HG03025 (cell line): ENCODE data around the gene DCST2.
"Not testable (repeated sequence)": the region's sequence is repeated elsewhere in the genome, so short reads cannot be mapped to it uniquely, and the experiment has no call there.

Experiments used
- ATAC-seq: cut with Tn5 transposase; IDR thresholded peaks from one replicate; pipeline ENCODE4 v1.9.1; 2021; ENCODE audit warnings: mild to moderate bottlenecking, moderate library complexity; ENCODE audit not compliant: unreplicated experiment, low FRiP score

The DCST2 gene

DNA sequence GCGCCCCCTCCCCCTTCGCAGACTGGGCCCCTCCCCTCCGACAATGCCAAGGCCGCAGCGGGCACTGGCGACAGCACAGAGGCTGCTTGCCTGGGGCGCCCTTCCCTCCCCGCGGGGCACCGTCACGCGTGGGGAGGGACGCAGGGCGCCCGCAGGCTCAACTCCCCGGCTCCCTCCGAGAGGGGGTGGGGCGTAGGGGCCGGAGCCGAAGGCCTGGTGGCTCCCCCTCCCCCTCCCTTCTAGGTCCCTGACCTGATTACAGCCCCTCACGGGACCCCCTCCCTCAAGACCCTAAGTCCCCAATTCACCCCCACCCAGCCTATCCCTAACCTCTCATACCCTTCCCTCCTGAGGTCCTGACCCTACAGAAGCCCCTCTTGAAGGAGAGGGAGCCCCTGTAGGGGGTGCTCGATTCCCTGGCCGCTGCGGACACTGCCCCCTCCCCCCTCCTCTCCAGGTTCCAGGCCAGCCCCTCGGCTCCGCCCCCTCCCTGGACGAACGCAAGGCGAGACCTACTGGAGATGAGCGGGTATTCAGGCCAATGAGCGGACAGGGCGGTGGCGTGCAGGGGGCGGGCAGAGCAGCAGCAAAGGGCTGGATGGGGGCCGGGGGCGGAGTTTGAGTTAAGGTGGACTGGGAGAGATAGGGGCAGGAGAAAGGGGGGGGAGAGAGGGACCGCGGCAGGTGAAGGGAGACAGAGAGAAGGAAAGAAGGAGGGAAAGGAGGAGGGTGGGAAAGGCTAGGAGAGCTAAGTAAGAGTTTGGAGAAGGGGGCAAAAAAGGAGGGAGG, 31.7 kb downstream of the DCST2 start:
- no peak for ATAC-seq

DNA sequence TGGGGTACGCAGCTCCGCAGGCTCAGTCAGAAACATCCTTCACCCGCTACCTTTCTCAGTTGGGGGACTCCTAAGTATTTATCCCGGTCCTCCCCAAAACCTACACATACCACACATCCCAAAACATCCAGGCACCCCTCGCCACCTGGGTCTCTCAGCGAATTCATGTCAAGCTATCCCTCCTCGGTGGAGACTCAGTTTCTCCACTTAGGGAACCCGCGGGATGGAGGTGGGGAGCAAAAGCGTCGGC, 32.2 kb downstream of the DCST2 start:
- ATAC-seq = no peak

DNA sequence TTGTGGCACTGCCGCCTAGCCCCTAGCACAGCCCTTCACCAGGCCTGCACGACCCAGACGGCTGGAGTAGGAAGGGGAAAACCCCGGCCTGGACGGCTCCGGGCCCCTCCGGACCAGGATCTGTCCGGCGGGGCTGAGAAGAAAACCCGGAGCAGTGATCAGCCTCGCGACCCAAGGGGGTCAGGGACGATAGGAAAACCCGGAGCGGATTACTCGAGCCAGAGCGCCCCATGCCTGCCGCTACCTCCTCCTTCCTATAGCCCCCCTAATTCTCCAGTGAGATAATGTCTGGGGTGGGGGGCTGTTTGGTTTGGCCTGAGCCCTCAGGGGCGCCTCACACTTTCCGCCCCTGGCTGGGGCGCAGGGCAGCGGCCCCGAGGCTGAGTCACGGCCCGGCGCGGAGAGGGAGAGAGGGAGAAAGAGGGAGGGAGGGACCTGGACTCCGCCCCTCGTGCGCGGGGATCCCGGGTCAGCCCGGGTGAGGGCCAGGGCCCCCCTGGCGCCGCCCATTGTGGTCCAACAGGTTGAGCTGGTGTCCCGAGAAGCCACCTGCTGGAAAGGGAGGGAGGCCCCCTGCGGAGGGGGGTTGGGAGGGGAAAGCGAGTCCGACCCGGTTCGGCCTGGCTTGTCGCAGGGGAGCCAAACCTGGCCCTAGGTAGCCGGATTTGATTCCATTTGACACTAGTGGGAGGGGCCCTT, 32.7 kb downstream of the DCST2 start:
- ATAC-seq = no peak

DNA sequence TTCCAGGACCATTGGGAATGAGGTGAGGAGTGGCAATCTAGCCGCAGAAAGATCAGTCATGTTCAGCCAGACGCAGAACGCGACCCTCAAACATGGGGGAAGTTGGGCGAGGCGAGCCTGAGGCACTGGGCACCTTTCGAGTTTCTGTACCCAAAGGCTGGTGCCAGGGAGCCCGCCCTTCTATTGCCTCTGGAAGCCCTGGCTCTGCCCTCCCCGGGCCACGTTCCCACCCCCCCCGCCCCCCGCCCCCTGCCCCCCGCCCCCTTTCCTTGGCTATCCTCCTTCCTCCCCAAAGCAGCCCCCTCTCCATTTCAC, 33.2 kb downstream of the DCST2 start:
- ATAC-seq = no peak

DNA sequence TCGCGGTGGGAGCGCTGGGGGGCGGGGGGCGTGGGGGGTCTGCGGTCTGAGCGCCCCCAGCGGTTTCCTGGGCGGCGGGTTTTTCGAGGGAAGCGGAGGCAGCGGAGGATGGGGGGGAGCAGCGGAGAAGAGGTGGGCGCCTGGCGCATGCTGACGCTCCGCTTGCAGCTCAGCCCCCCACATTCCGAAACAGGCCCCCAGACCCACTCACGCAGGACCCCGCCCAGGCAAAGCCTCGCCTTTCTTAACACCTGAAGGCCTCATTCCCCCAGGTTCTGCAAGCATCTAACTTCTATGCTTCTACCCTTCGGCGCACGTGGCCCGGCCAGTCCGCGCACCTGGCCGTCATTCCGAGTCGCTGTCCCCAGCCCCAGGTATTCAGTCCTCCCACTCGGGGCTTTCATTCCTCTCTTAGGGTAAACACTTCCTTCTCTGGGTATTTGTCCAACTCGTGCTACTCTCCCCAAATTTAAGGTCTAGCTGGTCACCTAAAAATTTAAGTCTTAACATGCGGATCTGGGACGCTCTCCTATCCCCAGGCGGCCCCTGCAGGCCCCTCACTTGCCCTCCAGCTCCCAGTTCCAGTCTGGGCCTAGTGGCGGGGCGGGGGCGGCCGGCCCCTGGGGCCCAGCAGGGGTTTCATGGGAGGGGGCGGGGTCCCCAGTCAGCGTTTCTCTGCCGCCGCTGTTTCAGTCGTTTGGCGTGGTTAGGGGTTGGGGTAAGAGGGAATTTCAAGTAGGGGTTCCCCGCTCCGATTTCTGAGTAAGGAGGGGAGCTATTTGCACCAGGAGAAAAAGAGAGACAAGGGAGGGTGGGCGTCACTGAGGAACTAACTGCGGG, 33.8 kb downstream of the DCST2 start:
- no peak for ATAC-seq

DNA sequence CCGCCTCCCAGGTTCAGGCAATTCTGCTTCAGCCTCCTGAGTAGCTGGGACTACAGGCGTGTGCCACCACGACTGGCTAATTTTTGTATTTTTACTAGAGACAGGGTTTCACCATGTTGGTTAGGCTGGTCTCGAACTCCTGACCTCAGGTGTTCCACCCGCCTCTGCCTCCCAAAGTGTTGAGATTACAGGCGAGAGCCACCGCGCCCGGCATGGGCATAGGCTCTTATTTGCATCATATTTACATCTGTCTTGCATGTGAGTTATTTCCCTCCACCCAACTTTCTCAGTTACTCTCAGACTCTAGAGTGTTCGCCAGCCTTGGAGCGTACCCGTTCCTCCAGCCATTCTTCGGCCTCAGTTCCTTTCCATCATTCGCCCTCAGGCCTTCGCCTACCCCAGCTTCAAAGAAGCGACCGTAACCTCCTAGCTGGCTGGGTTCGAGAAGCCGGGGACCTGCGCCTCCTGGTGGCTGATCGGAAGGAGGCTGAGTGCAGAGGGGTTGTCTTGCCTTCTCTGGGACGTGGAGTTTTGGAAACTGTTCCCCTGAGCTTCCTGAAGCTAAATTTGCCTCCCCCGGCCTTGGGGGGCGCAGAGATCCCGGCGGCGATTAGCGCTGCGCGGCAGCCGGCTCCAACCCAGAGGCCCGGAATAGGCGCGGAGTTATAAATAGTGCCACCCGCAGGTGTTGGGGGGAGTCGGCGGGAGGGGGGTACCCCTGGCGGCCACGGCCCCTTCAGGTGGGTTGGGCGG, 34.6 kb downstream of the DCST2 start:
- ATAC-seq = no peak

DNA sequence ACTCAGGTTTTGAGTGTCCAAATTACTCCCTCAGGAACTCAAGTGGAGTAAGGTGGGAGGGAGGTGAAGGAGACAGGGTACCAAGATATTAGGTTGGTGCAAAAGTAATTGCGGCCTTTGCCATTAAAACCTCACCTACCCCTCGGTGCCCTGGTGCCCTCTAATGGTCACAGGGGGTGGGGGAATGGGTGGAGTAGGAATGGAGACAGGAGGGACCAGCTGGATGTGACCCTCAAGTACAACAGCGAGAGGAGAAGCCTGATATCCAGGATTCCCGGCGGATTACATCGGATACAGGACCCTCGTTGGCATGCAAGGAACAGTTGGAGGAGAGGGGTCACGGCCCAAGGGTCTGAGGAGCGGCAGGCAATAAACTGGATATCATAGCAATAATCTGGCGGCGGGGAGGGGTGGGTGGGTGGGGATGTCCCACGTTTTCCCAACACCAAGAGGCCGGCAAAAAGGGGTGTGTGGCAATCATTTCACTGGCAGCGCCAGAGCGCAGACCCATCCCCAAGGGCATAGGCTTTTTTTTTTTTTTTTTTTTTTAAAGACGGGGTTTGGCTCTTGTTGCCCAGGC, 35.3 kb downstream of the DCST2 start:
- ATAC-seq = no peak

DNA sequence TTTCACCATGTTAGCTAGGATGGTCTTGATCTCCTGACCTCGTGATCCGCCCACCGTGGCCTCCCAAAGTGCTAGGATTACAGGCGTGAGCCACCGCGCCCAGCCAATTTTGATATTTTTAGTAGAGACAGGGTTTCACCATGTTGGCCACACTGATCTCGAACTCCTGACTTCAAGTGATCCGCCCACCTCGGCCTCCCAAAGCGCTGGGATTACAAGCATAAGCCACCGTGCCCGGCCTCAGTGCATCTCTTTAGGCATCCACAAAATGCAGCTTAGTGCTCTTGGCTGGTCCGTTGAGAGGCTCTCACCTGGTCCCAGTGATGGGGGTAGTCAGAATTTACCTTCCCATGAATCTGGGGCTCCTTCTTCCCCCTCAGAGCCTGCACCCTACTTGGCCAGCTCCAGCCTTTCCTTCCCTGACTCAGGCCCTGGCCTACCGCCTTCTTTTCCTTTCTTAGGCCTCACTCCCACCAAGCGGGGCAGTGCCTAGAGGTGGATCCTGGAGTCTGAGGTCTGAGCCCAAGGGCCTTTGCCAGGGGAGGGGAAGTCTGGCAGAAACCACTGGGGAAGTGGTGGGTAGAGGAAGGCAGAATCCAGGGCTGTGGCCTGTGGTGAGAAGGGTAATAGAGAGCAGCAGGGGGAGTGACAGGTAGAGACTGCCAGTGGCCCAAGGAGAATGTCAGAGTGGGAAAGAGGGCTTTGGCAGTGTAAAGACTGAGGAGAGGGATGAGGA, 36.4 kb downstream of the DCST2 start:
- no peak for ATAC-seq

DNA sequence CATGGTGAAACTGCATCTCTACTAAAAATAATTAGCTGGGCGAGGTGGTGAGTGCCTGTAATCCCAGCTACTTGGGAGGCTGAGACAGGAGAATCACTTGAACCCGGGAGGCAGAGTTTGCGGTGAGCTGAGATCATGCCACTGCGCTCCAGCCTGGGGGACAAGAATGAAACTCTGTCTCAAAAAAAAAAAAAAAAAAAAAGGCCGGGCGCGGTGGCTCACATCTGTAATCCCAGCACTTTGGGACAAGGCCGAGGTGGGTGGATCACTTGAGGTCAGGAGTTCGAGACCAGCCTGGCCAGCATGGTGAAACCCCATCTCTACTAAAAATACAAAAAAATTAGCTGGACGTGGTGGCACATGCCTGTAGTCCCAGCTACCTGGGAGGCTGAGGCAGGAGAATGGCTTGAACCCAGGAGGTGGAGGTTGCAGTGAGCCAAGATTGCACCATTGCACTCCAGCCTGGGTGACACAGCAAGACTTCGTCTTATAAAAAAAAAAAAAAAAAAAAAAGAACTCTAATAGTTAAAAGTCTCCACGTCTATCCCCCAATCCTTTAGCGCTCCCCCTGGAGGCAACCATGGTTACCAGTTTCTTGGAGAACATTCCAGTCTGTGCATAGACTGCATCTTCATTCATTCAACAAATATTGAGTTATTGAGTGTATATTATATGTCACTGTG, 38.1 kb downstream of the DCST2 start:
- ATAC-seq = not testable (repeated sequence)

DNA sequence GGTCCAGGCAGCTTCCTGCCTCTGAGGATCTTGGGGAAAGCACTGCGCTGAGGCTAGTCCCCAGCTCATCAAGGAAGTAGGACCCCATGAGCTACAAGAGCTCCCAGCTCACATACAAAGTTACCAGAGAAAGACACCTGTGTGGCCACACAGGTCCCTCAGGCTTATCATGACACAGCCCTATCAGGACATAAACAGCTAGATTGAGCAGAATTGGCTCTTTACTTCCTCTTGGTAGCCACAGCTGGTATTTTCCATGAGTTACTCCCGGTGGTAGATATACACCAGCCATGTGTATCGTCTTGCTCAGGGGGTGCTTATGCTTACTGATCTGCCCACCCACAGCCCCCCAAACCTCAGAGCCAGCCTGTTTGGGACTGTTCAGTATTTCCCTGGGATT, 39.0 kb downstream of the DCST2 start:
- ATAC-seq = no peak

DNA sequence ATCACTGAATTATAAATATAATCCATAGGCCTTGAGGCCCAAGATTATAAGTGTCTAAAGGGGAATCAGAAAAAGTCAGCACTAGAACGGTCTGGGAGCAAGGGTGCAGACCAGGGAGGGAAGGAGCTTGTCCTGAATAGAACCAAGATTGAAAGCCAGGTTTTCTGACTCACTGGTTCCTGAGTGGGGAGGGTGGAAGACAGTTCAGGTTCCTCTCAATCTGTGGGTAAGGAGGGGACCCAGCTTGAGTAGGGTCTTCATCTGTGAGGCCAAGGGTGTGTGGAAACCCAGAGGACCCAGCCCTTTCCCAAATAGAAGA, 39.4 kb downstream of the DCST2 start:
- no peak for ATAC-seq

DNA sequence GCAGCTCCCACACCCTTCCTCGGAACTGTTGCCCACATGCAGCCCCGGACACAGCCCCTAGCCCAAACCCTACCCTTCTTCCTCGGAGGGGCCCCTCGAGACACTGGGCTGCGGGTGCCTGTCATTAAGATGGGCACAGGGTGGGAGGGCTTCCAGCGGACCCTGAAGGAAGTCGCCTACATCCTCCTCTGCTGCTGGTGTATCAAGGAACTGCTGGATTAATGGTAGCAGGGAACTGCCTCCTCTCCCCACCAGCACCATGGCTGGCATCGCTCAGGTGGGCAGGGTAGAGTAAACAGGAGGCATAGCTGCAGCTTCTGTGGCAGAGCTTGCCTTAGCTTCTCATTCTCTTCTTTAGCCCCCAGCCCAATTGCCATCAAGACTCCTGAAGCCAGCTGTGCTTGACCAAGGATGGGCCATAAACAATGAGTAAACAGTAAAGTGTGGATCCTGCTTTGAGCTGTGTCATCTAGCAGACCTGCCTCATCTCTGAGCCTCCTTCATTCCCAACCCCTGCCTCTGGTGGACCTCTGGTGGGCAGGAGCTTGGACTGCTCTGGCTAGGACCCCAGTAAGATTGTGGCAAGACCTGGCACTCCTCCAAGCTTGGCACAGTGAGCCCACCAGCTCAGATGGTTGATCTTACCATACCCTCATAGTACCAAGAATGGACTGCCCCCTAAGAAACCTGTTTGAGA, 39.9 kb downstream of the DCST2 start, which contains the start of gene LENEP:
LENEP (plus strand) TSS at position 15 of the 697 bp plus-strand sequence; CDS start at position 37, 22 bp downstream.
- ATAC-seq = no peak

DNA sequence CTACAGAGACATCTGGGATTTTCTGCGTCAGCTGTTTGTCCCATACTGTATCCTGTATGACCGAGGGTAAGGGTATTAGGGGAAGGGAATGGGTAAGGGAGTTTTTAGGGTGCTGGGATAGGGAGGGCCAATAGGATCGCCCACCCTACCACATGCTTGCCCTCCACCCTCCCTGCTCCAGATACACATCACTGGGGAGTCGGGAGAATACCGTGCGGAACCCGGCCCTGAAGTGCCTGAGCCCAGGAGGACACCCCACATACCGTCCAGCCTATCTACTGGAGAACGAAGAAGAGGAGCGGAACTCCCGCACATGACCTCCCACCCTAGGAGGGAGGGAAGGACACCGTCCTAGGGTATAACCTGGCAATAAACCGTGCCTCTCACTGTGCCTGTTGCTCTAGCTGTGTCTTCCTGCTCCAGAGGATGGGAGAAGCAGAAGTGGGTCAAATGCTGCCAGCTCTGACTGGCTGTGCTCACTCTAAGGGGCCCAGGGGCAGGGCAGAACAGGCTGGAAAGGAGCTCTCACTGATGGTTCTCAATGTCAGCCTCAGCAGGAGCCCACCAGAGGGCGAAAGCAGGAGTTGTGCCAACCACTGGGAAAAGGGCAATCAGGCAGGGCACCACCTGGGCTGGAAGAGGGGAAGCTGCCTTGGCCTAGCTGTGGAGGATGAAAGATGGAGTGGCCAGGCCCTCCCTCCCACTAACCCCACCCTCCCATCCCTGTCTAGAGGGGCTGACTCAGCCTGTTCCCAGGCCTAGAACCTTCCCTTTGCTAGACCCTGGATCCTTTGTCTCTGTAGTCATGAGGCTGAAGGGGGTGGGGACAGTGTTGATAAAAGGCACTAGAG, 40.6 kb downstream of the DCST2 start:
- no peak for ATAC-seq

DNA sequence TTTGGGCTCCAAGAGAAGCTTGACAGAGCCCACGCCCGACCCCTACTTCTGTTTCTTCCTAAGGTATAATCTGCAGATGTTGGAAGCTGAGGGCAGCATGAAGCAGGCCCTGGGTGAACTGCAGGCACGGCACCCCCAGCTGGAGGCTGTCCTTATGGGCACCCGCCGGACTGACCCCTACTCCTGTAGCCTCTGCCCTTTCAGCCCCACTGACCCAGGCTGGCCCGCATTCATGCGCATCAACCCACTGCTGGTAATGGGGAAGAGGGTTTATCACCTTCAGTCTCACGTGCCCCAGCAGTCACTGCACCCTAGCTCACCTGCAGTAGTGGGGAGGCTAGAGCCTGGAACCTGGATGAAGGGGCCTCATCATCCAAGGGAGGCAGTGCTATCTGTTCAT, 43.3 kb downstream of the DCST2 start:
- ATAC-seq = no peak

DNA sequence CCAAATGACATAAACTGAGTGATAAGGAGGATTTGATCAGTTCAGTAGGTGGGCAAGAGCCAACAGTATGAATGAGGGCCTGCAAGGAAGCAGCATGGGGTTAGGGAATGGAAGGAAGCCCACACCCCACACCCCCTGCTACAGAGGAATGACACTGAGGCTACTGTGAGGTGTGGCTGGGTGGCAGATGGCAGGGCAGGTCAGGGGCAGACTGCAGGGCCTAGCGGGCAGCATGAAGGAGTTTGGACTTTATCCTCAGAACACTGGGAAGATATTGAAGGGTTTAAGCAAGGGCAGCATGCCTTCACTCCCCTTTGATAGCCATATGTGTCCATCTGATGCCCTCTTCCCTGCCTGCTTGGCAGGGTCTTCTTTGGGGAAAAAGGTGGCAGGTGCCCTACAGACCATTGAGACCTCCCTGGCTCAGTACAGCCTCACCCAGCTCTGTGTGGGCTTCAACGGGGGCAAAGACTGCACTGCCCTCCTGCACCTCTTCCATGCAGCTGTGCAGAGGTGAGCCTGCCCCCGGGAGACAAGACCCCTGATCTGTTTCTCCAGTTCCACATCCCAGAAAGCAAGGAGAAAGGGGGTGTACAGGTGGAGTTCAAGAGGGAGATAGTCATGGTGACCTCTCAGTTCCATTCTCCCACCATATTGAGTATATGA, 44.3 kb downstream of the DCST2 start:
- ATAC-seq = no peak

DNA sequence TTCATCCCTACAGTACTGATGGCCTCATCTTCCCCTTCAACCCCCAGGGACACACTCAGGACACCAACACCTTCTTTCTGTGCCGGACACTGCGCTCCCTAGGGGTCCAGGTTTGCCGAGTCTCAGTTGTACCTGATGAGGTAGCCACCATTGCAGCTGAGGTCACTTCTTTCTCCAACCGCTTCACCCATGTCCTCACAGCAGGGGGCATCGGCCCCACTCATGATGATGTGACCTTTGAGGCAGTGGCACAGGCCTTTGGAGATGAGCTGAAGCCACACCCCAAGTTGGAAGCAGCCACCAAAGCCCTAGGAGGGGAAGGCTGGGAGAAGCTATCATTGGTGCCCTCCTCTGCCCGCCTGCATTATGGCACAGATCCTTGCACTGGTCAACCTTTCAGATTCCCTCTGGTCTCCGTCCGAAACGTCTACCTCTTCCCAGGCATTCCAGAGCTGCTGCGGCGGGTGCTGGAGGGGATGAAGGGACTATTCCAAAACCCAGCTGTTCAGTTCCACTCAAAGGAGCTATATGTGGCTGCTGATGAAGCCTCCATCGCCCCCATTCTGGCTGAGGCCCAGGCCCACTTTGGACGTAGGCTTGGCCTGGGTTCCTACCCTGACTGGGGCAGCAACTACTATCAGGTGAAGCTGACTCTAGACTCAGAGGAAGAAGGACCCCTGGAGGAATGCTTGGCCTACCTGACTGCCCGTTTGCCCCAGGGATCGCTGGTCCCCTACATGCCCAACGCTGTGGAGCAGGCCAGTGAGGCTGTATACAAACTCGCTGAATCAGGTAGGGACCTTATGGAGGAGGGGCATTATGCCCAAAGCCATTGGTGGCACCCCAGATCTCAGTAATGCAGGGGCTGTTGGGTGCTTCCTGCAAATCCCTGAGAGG, 45.3 kb downstream of the DCST2 start:
- no peak for ATAC-seq
